Measurements from ENCODE around the gene AGPAT2. TPM values are rescaled to one million over a fixed set of nuclear protein-coding genes. Genes with fewer than 3 reads are reported as not detected.

The AGPAT2 gene
- total RNA-seq, 1 donor: 30.0 TPM

GRCh38 chr9:136648751-136649150, 38.5 kb downstream of the AGPAT2 start:
- H4K20me1 ChIP-seq (ENCODE audit: insufficient read depth, low read length): no peaks in the 10 kb centered on the region
- peaks cover 5% of the 10 kb centered on the region for H3K27me3 ChIP-seq (ENCODE audit: insufficient read depth, low read length)
- H3K4me2 ChIP-seq (ENCODE audit: insufficient read depth, low read length): no peak overlapping the region
- no peaks in the 10 kb centered on the region for H3K4me1 ChIP-seq (ENCODE audit: insufficient read depth, low read length)
- no peak for TF ChIP-seq CTCF (IDR thresholded peaks at IDR 0.05; ENCODE audit: extremely low read depth, low read depth, low read length)
- H3K4me3 ChIP-seq (ENCODE audit: insufficient read depth, low read length): no peak overlapping the region
- H2AFZ ChIP-seq (ENCODE audit: low read length): no peak overlapping the region
- no peaks in the 10 kb centered on the region for H3K9me3 ChIP-seq (ENCODE audit: low read depth, low read length)
- H3K79me2 ChIP-seq (ENCODE audit: insufficient read depth, low read length): no peaks in the 10 kb centered on the region
- no peak for DNase-seq (ENCODE audit: insufficient read length, low spot score, missing footprints)
- H3K36me3 ChIP-seq (ENCODE audit: insufficient read depth, low read length): no peaks in the 10 kb centered on the region
- no peak overlapping the region for H3K27ac ChIP-seq (ENCODE audit: low read depth, low read length)

GRCh38 chr9:136646827-136647711, 40.2 kb downstream of the AGPAT2 start:
- Histone ChIP-seq H3K27me3 (ENCODE audit: insufficient read depth, low read length) (peaks cover 16% of the 10 kb centered on the region), H3K27ac (ENCODE audit: low read depth, low read length) (no peak overlapping the region), H3K4me1 (ENCODE audit: insufficient read depth, low read length) (no peaks in the 10 kb centered on the region), H3K4me3 (ENCODE audit: insufficient read depth, low read length) (no peak overlapping the region), H3K4me2 (ENCODE audit: insufficient read depth, low read length) (no peak overlapping the region), H3K36me3 (ENCODE audit: insufficient read depth, low read length) (no peaks in the 10 kb centered on the region), H2AFZ (ENCODE audit: low read length) (no peak overlapping the region), H3K79me2 (ENCODE audit: insufficient read depth, low read length) (no peaks in the 10 kb centered on the region), H3K9me3 (ENCODE audit: low read depth, low read length) (no peaks in the 10 kb centered on the region), H4K20me1 (ENCODE audit: insufficient read depth, low read length) (no peaks in the 10 kb centered on the region)
- DNase-seq (ENCODE audit: insufficient read length, low spot score, missing footprints): no peak
- TF ChIP-seq CTCF (IDR thresholded peaks at IDR 0.05; ENCODE audit: extremely low read depth, low read depth, low read length): no peak

GRCh38 chr9:136645903-136646754, 41.1 kb downstream of the AGPAT2 start:
- TF ChIP-seq CTCF (IDR thresholded peaks at IDR 0.05; ENCODE audit: extremely low read depth, low read depth, low read length): no peak
- Histone ChIP-seq H3K4me2 (ENCODE audit: insufficient read depth, low read length) (no peak overlapping the region), H3K36me3 (ENCODE audit: insufficient read depth, low read length) (no peaks in the 10 kb centered on the region)

More at GRCh38 chr9:136645903-136646754, 41.1 kb downstream of the AGPAT2 start:
- Histone ChIP-seq H3K4me1 (ENCODE audit: insufficient read depth, low read length) (no peaks in the 10 kb centered on the region), H4K20me1 (ENCODE audit: insufficient read depth, low read length) (no peaks in the 10 kb centered on the region), H3K9me3 (ENCODE audit: low read depth, low read length) (no peaks in the 10 kb centered on the region), H3K27ac (ENCODE audit: low read depth, low read length) (no peak overlapping the region), H3K4me3 (ENCODE audit: insufficient read depth, low read length) (no peak overlapping the region), H2AFZ (ENCODE audit: low read length) (no peak overlapping the region), H3K27me3 (ENCODE audit: insufficient read depth, low read length) (peaks cover 19% of the 10 kb centered on the region), H3K79me2 (ENCODE audit: insufficient read depth, low read length) (no peaks in the 10 kb centered on the region)
- DNase-seq (ENCODE audit: insufficient read length, low spot score, missing footprints): no peak
